Measurements from ENCODE around the gene JAGN1. TPM values are rescaled to one million over a fixed set of nuclear protein-coding genes. Genes with fewer than 3 reads are reported as not detected.

Gene JAGN1
- total and polyA plus RNA-seq, 9 of the 15 experiments (the other 6 are each of a cell fraction or from before 2014, with no cell fraction given), result 31.6 to 77.8 (median 40.3) TPM

DNA sequence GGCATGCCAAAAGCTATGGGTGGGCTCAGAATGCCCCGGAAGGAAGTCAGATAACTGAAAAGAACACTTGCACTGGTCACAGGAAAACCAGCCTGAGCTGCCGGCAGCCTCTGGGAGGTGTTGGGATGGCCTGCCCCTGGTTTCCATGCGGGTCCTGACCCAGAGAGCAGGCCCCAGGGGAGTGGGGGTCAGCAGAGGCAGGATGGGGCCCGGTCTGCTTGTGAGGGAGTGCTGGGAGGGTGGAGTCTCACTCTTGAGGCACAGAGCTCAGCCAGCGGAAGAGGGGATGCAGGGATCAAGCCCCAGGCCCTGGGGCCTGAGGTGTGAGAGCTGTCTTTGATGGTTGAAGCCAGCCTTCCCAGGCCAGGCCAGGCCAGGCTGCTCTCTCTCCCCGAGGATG is 44.2 kb upstream of the JAGN1 start (continued):
- TF ChIP-seq, protein P1, sequence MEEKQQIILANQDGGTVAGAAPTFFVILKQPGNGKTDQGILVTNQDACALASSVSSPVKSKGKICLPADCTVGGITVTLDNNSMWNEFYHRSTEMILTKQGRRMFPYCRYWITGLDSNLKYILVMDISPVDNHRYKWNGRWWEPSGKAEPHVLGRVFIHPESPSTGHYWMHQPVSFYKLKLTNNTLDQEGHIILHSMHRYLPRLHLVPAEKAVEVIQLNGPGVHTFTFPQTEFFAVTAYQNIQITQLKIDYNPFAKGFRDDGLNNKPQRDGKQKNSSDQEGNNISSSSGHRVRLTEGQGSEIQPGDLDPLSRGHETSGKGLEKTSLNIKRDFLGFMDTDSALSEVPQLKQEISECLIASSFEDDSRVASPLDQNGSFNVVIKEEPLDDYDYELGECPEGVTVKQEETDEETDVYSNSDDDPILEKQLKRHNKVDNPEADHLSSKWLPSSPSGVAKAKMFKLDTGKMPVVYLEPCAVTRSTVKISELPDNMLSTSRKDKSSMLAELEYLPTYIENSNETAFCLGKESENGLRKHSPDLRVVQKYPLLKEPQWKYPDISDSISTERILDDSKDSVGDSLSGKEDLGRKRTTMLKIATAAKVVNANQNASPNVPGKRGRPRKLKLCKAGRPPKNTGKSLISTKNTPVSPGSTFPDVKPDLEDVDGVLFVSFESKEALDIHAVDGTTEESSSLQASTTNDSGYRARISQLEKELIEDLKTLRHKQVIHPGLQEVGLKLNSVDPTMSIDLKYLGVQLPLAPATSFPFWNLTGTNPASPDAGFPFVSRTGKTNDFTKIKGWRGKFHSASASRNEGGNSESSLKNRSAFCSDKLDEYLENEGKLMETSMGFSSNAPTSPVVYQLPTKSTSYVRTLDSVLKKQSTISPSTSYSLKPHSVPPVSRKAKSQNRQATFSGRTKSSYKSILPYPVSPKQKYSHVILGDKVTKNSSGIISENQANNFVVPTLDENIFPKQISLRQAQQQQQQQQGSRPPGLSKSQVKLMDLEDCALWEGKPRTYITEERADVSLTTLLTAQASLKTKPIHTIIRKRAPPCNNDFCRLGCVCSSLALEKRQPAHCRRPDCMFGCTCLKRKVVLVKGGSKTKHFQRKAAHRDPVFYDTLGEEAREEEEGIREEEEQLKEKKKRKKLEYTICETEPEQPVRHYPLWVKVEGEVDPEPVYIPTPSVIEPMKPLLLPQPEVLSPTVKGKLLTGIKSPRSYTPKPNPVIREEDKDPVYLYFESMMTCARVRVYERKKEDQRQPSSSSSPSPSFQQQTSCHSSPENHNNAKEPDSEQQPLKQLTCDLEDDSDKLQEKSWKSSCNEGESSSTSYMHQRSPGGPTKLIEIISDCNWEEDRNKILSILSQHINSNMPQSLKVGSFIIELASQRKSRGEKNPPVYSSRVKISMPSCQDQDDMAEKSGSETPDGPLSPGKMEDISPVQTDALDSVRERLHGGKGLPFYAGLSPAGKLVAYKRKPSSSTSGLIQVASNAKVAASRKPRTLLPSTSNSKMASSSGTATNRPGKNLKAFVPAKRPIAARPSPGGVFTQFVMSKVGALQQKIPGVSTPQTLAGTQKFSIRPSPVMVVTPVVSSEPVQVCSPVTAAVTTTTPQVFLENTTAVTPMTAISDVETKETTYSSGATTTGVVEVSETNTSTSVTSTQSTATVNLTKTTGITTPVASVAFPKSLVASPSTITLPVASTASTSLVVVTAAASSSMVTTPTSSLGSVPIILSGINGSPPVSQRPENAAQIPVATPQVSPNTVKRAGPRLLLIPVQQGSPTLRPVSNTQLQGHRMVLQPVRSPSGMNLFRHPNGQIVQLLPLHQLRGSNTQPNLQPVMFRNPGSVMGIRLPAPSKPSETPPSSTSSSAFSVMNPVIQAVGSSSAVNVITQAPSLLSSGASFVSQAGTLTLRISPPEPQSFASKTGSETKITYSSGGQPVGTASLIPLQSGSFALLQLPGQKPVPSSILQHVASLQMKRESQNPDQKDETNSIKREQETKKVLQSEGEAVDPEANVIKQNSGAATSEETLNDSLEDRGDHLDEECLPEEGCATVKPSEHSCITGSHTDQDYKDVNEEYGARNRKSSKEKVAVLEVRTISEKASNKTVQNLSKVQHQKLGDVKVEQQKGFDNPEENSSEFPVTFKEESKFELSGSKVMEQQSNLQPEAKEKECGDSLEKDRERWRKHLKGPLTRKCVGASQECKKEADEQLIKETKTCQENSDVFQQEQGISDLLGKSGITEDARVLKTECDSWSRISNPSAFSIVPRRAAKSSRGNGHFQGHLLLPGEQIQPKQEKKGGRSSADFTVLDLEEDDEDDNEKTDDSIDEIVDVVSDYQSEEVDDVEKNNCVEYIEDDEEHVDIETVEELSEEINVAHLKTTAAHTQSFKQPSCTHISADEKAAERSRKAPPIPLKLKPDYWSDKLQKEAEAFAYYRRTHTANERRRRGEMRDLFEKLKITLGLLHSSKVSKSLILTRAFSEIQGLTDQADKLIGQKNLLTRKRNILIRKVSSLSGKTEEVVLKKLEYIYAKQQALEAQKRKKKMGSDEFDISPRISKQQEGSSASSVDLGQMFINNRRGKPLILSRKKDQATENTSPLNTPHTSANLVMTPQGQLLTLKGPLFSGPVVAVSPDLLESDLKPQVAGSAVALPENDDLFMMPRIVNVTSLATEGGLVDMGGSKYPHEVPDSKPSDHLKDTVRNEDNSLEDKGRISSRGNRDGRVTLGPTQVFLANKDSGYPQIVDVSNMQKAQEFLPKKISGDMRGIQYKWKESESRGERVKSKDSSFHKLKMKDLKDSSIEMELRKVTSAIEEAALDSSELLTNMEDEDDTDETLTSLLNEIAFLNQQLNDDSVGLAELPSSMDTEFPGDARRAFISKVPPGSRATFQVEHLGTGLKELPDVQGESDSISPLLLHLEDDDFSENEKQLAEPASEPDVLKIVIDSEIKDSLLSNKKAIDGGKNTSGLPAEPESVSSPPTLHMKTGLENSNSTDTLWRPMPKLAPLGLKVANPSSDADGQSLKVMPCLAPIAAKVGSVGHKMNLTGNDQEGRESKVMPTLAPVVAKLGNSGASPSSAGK (IDR thresholded peaks at IDR 0.05), result no peak
- TF ChIP-seq, protein P2, sequence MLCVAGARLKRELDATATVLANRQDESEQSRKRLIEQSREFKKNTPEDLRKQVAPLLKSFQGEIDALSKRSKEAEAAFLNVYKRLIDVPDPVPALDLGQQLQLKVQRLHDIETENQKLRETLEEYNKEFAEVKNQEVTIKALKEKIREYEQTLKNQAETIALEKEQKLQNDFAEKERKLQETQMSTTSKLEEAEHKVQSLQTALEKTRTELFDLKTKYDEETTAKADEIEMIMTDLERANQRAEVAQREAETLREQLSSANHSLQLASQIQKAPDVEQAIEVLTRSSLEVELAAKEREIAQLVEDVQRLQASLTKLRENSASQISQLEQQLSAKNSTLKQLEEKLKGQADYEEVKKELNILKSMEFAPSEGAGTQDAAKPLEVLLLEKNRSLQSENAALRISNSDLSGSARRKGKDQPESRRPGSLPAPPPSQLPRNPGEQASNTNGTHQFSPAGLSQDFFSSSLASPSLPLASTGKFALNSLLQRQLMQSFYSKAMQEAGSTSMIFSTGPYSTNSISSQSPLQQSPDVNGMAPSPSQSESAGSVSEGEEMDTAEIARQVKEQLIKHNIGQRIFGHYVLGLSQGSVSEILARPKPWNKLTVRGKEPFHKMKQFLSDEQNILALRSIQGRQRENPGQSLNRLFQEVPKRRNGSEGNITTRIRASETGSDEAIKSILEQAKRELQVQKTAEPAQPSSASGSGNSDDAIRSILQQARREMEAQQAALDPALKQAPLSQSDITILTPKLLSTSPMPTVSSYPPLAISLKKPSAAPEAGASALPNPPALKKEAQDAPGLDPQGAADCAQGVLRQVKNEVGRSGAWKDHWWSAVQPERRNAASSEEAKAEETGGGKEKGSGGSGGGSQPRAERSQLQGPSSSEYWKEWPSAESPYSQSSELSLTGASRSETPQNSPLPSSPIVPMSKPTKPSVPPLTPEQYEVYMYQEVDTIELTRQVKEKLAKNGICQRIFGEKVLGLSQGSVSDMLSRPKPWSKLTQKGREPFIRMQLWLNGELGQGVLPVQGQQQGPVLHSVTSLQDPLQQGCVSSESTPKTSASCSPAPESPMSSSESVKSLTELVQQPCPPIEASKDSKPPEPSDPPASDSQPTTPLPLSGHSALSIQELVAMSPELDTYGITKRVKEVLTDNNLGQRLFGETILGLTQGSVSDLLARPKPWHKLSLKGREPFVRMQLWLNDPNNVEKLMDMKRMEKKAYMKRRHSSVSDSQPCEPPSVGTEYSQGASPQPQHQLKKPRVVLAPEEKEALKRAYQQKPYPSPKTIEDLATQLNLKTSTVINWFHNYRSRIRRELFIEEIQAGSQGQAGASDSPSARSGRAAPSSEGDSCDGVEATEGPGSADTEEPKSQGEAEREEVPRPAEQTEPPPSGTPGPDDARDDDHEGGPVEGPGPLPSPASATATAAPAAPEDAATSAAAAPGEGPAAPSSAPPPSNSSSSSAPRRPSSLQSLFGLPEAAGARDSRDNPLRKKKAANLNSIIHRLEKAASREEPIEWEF (CRISPR knock-in tag; IDR thresholded peaks at IDR 0.05), result no peak
- TF ChIP-seq ZNF707 (CRISPR knock-in tag; conservative IDR thresholded peaks at IDR 0.05) (no peak), ZZZ3 (IDR thresholded peaks at IDR 0.05) (no peak), CBX3 (IDR thresholded peaks at IDR 0.05; ENCODE audit: borderline replicate concordance in 1 of 2, low read length in 2 of 2) (no peak), ZNF263 (CRISPR knock-in tag; IDR thresholded peaks at IDR 0.05; ENCODE audit: borderline replicate concordance) (no peak), GATA2 (CRISPR knock-in tag; IDR thresholded peaks at IDR 0.05) (no peak)

Measured in K562 (cell line).